Measurements from ENCODE around the gene RLN1. TPM values are rescaled to one million over a fixed set of nuclear protein-coding genes. Genes with fewer than 3 reads are reported as not detected.

RLN1 gene
- total and polyA plus RNA-seq, 4 donors: 0.11 to 0.48 (median 0.22) TPM; not detected in 1

DNA sequence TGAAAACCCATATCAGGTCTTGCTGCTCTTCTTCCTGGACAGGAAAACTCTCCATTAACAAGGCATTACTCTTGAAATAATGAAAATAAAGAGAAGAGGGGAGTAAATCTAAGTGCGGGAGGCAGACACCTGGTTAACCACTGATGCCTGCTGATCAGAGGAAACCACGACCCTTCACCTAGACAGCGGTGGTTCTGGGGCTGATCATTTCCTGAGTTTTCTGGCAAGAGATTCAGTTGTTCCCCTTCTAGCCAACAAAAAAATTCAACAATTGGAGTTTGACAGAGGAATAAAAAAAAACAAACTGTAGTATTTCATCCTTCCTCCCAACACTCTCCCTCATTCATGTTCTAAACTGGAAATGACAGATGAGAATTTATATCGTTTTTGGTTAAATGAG is 38.1 kb downstream of the RLN1 start:
- TF ChIP-seq, protein P1, sequence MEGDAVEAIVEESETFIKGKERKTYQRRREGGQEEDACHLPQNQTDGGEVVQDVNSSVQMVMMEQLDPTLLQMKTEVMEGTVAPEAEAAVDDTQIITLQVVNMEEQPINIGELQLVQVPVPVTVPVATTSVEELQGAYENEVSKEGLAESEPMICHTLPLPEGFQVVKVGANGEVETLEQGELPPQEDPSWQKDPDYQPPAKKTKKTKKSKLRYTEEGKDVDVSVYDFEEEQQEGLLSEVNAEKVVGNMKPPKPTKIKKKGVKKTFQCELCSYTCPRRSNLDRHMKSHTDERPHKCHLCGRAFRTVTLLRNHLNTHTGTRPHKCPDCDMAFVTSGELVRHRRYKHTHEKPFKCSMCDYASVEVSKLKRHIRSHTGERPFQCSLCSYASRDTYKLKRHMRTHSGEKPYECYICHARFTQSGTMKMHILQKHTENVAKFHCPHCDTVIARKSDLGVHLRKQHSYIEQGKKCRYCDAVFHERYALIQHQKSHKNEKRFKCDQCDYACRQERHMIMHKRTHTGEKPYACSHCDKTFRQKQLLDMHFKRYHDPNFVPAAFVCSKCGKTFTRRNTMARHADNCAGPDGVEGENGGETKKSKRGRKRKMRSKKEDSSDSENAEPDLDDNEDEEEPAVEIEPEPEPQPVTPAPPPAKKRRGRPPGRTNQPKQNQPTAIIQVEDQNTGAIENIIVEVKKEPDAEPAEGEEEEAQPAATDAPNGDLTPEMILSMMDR (IDR thresholded peaks at IDR 0.05; ENCODE audit: control extremely low read depth, extremely low read depth): no peak
- DNase-seq (no peak), ATAC-seq (ENCODE audit: insufficient read depth, low FRiP score) (no peak)
- no peaks in the 10 kb centered on the region for H3K4me1 ChIP-seq (ENCODE audit: control insufficient read depth in 5 of 5, insufficient read depth in 5 of 5, low read length in 5 of 5)
- no peak overlapping the region for H3K9ac ChIP-seq (ENCODE audit: insufficient read depth in 1 of 2, low read length in 2 of 2)
- no peak overlapping the region for H3K4me3 ChIP-seq
- H3K36me3 ChIP-seq (ENCODE audit: control insufficient read depth in 4 of 4, insufficient read depth in 4 of 4, low read length in 4 of 4): no peaks in the 10 kb centered on the region
- peaks cover 0 to 6% (median 0%) of the 10 kb centered on the region in 3 donors for H3K27me3 ChIP-seq (ENCODE audit: control insufficient read depth in 3 of 3, insufficient read depth in 3 of 3, low read length in 2 of 3)
- no peaks in the 10 kb centered on the region for H3K9me3 ChIP-seq (ENCODE audit: control insufficient read depth in 4 of 4, insufficient read depth in 3 of 4, low read length in 3 of 4)
- H3K27ac ChIP-seq (ENCODE audit: low read depth in 1 of 2, low read length in 1 of 2): no peak overlapping the region
- WGBS, 2 donors: 24 to 53% methylated on average over 4 of the region's 4 CpGs

DNA sequence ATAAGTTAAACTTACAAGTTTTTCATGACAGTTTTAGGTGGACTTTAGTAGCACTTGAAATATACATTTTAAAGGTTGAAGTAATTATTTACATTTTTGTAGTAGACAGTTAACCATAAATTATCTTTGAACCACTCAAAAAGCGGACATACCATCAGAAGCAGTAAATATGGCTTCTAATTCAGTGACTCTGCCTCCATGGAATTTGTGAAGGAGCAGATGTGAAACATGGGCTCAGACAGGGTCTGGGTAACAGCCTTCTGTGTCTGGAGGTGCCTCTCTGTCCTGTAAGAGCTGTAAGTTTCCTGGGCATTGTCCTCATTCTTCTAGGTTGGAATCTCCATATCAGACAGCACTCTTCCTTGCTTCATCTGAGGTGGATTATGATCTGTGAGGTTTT is 47.5 kb downstream of the RLN1 start:
- TF ChIP-seq, protein P1 (IDR thresholded peaks at IDR 0.05; ENCODE audit: control extremely low read depth, extremely low read depth): no peak
- no peak overlapping the region for H3K9ac ChIP-seq (ENCODE audit: insufficient read depth in 1 of 2, low read length in 2 of 2)
- H3K27me3 ChIP-seq (ENCODE audit: control insufficient read depth in 3 of 3, insufficient read depth in 3 of 3, low read length in 2 of 3): no peaks in the 10 kb centered on the region
- no peak overlapping the region for H3K27ac ChIP-seq (ENCODE audit: low read depth in 1 of 2, low read length in 1 of 2)
- no peak for ATAC-seq (ENCODE audit: insufficient read depth, low FRiP score)
- no peaks in the 10 kb centered on the region for H3K4me1 ChIP-seq (ENCODE audit: control insufficient read depth in 5 of 5, insufficient read depth in 5 of 5, low read length in 5 of 5)
- DNase-seq: no peak
- 96 to 100% methylated on average over 1 of the region's 1 CpG for WGBS, 2 donors
- H3K4me3 ChIP-seq: no peak overlapping the region
- H3K36me3 ChIP-seq (ENCODE audit: control insufficient read depth in 4 of 4, insufficient read depth in 4 of 4, low read length in 4 of 4): no peaks in the 10 kb centered on the region
- no peaks in the 10 kb centered on the region for H3K9me3 ChIP-seq (ENCODE audit: control insufficient read depth in 4 of 4, insufficient read depth in 3 of 4, low read length in 3 of 4)

DNA sequence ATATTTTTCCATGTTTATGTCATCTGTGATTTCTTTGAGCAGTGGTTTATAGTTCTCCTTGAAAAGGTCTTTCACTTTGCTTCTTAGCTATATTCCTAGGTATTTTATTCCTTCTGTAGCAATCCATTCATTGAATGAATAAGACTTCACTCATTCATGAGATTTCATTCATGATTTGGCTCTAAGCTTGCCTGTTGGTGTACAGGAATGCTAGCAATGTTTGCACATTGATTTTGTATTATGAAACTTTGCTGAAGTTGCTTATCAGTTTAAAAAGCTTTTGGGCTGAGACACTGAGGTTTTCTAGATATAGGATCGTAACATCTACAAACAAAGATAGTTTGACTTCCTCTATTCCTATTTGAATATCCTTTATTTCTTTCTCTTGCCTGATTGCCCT is 51.1 kb downstream of the RLN1 start:
- Histone ChIP-seq H3K27me3 (ENCODE audit: control insufficient read depth in 3 of 3, insufficient read depth in 3 of 3, low read length in 2 of 3) (no peaks in the 10 kb centered on the region), H3K4me1 (ENCODE audit: control insufficient read depth in 5 of 5, insufficient read depth in 5 of 5, low read length in 5 of 5) (no peaks in the 10 kb centered on the region), H3K9me3 (ENCODE audit: control insufficient read depth in 4 of 4, insufficient read depth in 3 of 4, low read length in 3 of 4) (peaks cover 0 to 2% (median 0%) of the 10 kb centered on the region in 4 donors), H3K27ac (ENCODE audit: low read depth in 1 of 2, low read length in 1 of 2) (no peak overlapping the region), H3K4me3 (no peak overlapping the region), H3K36me3 (ENCODE audit: control insufficient read depth in 4 of 4, insufficient read depth in 4 of 4, low read length in 4 of 4) (no peaks in the 10 kb centered on the region), H3K9ac (ENCODE audit: insufficient read depth in 1 of 2, low read length in 2 of 2) (no peak overlapping the region)
- no peak for ATAC-seq (ENCODE audit: insufficient read depth, low FRiP score)
- whole genome bisulfite sequencing, 2 donors: 41 to 72% methylated on average over 1 of the region's 1 CpG
- DNase-seq: no peak
- TF ChIP-seq, protein P1 (IDR thresholded peaks at IDR 0.05; ENCODE audit: control extremely low read depth, extremely low read depth): no peak

DNA sequence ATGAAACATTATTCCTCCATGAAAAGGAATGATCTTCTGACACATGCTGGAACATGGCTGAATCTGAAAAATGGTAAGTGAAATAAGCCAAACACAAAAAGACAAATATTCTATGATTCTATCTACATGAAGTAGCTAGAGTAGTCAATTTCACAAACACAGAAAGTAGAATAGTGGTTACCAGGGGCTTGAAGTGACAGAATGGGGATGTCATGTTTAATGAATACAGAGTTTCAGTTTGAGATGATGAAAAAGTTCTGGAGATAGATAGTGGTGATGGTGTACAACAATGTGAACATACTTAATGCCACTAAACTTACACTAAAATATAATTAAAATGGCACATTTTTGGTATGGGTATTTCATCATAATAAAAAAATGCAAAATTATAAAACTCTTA is 53.4 kb downstream of the RLN1 start:
- TF ChIP-seq, protein P1 (IDR thresholded peaks at IDR 0.05; ENCODE audit: control extremely low read depth, extremely low read depth): no peak
- H3K4me3 ChIP-seq: no peak overlapping the region
- DNase-seq (no peak), ATAC-seq (ENCODE audit: insufficient read depth, low FRiP score) (no peak)
- H3K9ac ChIP-seq (ENCODE audit: insufficient read depth in 1 of 2, low read length in 2 of 2): no peak overlapping the region
- H3K27ac ChIP-seq (ENCODE audit: low read depth in 1 of 2, low read length in 1 of 2): no peak overlapping the region
- H3K27me3 ChIP-seq (ENCODE audit: control insufficient read depth in 3 of 3, insufficient read depth in 3 of 3, low read length in 2 of 3): no peaks in the 10 kb centered on the region
- no peaks in the 10 kb centered on the region for H3K4me1 ChIP-seq (ENCODE audit: control insufficient read depth in 5 of 5, insufficient read depth in 5 of 5, low read length in 5 of 5)
- H3K36me3 ChIP-seq (ENCODE audit: control insufficient read depth in 4 of 4, insufficient read depth in 4 of 4, low read length in 4 of 4): no peaks in the 10 kb centered on the region
- H3K9me3 ChIP-seq (ENCODE audit: control insufficient read depth in 4 of 4, insufficient read depth in 3 of 4, low read length in 3 of 4): peaks cover 0 to 2% (median 0%) of the 10 kb centered on the region in 4 donors
